MM.1S (cell line): ENCODE measurements around the gene CA12.

Experiments
- CTCF ChIP-seq: fragments of 300-600 bp; sonication (generic); IDR thresholded peaks from 2 replicates; pipeline ENCODE4 v1.5.1; 2016; ENCODE audit warnings: antibody characterized with exemption, low read length, mixed read lengths
- EZH2 ChIP-seq: fragments of 300-600 bp; sonication (generic); optimal IDR thresholded peaks from 2 replicates; pipeline ENCODE3; 2017; ENCODE audit warnings: low read depth, mild to moderate bottlenecking, antibody characterized with exemption, low read length, mixed read lengths
- EZH2phosphoT487 ChIP-seq: fragments of 300-600 bp; sonication (generic); IDR thresholded peaks from 2 replicates; pipeline ENCODE4 v1.6.1; 2018; ENCODE audit warnings: antibody characterized with exemption, low read length

GRCh38 chr15:63347074-63347857 lies 34.4 kb downstream of the CA12 start:
- TF ChIP-seq CTCF (no peak), EZH2 (no peak), EZH2phosphoT487 (no peak)
